ENCODE data around the gene CCDC3.

DNA sequence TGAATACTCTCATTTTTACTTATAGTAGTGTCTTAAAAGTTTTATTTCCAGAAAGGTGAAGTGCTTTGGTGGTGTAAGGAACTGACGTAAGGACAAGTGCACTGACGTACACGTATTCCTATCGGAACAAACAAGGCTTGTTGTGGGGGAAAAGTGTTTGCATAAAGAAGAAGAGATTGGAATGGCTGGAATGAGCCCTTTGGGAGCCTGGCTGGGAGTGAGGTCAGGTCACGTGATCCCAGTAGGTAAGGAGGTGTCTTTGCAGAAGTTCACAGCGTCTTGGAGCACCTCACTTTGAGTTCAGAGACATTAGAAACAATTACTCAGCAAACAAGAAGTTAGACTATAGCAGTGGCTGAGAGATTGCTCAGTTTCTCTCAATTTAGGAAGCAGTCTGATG, 104.2 kb downstream of the CCDC3 start:
- TF ChIP-seq, protein P1, sequence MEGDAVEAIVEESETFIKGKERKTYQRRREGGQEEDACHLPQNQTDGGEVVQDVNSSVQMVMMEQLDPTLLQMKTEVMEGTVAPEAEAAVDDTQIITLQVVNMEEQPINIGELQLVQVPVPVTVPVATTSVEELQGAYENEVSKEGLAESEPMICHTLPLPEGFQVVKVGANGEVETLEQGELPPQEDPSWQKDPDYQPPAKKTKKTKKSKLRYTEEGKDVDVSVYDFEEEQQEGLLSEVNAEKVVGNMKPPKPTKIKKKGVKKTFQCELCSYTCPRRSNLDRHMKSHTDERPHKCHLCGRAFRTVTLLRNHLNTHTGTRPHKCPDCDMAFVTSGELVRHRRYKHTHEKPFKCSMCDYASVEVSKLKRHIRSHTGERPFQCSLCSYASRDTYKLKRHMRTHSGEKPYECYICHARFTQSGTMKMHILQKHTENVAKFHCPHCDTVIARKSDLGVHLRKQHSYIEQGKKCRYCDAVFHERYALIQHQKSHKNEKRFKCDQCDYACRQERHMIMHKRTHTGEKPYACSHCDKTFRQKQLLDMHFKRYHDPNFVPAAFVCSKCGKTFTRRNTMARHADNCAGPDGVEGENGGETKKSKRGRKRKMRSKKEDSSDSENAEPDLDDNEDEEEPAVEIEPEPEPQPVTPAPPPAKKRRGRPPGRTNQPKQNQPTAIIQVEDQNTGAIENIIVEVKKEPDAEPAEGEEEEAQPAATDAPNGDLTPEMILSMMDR (conservative IDR thresholded peaks at IDR 0.05; ENCODE audit: low read depth, low read length): no peak
- no peak for TF ChIP-seq EZH2 (IDR thresholded peaks at IDR 0.05; ENCODE audit: low read length, unreplicated experiment)
- no peak for TF ChIP-seq EZH2phosphoT487 (IDR thresholded peaks at IDR 0.05; ENCODE audit: borderline replicate concordance, low read length)
